Fibroblast of skin of back (primary cell): Measurements from ENCODE around the gene HNRNPC.
"Not testable (repeated sequence)": the region's sequence is repeated elsewhere in the genome, so short reads cannot be mapped to it uniquely, and the experiment has no call there.

Experiments
- DNase-seq: peaks from one replicate; pipeline ENCODE4 v3.0.0-alpha.2; 2013

The HNRNPC gene

DNA sequence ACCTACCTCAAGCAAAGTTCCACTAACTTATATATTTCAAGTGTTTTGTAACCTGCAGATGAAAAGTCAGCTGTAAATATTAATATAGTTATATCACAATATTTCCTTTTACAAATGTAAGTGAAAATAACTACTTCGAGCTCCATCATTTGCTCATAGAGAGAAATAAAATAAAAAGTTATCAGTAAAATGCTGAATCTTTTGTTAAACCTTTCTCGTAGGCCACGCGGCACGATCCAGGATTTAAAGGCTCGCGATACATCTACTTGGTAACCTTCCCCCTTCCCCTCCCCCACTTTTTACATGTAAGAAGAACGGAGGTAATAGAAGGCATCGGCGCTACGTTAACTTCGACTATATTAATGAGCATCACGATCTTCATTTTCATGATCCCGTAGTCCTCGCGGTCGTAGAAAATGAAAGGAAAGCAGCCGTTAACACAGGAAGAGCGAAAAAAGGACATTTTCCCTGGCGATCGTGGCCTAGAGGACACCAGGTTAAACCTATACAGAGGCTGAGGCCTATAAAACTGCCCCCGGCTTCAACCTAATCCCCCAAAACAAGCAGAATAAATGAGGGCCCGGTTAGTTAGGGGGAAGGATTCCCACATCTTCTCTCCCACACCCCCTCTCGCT, 508 bp downstream of the HNRNPC start:
- peak; percentile 58 for DNase-seq

DNA sequence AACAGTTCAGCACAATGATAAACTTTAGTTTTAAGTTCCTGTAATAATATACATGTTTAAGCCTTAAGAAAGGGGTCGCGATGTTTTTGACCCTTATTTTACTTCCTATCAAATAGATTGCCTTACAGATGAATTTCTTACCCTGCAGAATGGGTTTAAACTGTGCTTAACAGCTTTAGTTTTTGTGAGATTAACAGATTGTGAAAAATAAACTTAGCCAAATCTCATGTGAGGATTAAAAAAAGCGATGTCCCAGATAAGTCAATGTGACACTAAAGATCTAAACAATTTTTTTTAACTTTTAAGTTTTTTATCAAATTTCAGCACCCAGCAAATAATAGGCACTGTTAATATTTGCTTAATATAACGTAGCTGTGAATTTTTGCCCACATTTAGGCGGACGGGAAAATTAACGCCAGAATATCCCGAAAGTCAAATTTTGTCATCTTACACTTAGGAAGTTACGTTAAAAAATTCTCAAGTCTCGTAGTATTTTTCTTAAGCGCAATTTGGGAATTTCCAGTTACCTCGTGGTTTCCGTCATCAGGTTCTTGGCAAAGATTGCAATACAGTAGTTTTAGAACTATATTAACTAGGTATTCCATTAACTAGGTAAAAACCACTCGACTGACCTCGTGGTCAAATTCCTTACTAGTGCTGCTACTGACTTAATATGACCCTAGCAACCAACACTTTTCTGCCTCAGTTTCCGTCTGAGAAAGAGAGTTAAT, 1.2 kb downstream of the HNRNPC start:
- no peak for DNase-seq

DNA sequence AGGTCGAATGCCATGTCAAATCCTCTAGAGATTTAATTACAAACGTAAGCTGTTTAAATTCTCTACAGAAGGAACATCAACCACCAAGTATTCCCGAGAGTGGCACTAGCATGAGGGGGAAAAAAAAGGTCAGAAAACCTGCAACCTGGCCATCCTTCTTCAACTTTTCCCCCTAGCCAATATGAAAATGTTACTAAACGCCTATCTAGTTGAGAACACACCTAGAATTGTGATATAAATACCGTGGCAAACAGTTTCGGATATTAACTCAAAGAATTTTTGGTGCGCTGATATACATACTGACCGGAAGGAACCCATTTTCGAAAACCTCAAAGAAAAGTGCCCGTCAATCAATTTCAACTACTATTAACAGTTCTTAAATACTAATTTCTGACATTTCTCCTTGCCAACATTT, 1.8 kb downstream of the HNRNPC start:
- DNase-seq, result no peak

DNA sequence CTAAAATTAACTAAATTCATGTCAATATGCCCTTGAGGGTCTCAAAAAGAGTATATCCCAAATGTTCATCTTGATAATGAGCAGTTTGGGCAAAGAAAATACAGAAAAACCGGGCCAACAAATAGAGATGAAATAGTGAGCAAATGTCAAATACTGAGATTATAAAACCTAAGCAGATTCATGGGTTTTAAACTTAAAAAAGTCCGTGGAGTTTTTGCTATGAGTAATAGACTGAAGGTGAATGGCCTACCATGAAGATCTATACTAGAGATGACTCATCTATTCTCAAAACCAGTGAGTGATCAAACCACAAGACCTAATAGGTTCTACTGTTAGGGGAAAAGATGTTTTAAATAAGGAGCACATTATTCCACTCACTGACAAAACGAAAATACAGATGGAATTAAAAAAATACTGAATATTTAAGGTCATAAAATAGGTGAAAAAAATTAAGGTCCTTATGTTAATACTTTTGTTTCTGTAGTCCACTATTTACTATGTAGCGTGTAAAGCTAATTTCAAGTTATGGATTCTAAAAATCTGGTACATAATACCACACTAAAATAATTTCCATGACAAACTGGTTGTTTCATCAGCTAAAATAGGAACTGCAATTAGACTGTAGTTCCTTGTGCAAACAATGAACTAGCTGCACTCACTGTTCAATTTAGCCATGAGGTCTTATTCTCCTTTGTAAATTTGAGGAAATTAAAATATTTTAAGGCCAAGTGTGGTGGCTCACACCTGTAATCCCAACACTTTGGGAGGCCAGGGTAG, 5.0 kb downstream of the HNRNPC start:
- DNase-seq, result peak; percentile 81

DNA sequence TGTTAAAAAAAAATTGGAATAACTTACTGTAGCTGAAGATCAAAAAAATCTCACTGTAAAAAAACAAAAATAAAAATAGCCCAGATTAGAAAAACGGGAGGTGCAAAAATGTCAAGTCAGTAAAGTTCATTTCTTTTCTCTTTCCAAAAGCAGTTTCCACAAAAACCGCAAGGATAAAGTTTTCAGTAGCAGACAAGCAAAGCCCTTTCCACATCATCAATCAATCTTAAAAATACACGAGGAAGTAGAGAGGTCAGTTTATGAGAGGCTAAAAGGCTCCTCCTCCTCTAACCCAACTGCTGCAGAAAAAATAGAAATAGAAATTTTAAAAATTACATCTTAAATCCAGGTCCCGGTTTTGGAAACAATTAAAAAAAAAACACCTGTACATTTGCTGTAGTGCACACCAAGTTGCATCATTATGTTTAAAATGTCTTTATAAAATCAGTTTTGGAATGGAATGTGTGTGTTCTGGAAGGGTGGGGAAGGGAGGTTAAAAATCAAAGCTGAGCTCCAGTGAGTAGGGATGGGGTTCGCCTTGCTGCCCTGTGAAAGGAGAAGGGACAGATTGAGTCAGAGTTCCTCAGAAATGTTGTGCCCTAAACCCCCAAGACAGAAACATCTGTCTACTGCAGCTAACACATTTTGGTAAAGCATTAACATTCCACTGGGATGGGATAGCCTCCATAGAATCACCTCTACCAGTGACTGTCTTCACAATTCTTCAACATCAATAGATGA, 5.8 kb downstream of the HNRNPC start:
- DNase-seq, result no peak

DNA sequence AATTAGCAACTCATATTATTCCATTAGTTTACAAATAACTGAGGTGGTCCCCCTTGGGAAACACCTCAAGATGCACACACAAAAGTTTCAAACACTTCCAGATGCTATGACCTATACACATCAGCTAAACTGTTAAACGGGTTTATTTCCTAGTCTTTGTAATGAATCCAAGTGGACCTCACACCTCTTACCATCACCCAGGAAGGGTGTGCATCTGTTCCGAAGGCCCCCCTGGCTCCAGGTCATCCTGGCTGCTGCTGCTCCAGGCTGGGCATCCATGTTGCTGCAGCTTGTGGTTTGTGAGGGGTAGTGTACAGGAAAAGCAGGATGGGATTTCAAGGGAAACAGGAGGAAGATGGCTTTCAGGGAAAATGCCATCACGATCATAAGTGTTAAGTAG, 6.8 kb downstream of the HNRNPC start:
- no peak for DNase-seq

DNA sequence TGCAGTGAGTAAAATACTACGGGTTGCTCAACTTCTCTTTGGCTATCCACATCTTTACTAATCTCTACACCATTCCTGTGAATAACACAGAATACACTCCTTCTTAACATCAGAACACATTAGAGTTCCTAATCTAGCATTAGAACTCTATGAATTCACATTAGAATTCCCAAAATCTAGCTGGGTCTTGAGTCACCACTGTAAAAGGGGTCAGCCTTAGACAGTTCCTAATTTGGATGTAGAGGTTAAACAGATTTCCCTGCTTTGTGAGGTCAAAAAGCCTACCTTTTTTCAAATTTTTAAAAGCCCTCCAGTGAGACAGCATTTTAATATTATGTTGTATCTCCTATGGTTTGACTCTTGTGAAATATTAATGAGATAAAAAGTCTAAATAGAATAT, 7.4 kb downstream of the HNRNPC start:
- DNase-seq, result no peak

DNA sequence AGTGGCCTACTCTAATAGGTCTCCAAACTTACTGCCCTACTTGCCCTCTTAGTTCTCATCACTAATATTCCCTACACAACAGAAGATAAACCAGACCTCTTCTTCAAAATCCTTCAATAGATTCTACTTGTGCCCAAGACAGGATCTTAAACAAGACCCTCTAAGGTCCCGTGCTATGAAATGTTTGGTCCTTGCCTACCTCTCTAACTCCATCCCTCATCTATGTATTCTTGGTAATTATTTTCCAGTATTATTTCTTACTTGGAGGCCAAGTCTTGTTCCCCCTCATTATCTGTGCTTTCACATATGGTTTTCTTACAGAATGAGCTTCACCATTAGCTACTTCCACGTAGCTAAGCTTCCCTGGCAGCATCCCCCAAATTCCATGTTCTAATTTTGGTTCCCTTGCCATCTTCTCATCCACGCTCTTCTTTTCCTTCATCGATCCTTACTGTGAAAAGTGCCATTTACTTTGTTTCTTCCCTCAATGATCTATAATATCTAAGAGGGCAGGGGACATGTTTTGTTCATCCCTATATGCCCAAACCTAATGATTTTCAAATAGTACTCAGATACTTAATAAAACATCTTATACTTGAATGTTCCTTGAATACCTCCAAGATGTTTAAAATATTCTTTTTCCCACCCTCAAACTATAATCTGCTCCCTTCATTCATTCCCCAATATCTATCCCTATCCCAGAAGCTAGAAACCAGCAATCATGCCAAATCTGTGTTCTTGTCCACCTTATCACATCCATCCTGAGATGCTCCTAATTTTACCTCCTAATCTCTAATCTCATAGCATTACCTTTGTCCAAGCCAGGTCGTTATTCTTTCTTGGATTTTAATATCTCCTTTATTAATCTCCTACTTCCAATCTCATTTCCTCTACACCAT, 10.1 kb downstream of the HNRNPC start:
- DNase-seq, result no peak

DNA sequence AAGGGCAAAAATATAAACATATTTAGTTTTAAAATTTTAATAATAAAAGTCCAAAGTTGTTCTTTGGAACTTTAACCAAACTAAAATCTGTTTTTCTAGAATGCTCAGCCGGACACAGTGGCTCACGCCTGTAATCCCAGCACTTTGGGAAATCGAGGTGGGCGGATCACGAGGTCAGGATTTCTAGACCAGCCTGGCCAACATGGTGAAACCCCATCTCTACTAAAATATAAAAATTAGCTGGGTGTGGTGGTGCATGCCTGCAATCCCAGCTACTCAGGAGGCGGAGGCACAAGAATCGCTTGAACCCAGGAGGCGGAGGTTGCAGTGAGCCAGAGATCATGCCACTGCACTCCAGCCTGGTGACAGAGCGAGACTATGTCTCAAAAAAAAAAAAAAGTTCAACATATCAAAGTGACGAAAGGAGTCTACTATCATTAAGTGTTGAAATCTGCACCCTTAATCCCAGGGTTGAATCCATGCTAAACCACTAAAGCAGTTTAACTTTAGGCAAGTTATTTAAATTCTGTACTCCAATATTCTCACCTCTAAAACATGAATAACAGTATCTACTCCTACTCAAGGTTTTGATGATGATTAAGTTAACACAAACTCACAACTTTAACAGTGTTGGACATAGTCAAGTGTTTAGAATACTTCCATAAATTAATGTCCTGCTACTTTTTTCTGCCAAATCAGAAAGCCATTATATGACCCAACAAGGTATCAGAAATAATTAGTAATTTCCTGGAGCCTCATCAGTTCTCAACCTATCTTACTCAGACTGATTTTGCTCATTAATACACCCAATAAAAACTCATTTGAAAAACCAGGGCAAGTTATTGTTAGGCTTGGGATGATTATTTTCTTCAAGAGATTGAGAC, 11.0 kb downstream of the HNRNPC start:
- DNase-seq, result no peak

DNA sequence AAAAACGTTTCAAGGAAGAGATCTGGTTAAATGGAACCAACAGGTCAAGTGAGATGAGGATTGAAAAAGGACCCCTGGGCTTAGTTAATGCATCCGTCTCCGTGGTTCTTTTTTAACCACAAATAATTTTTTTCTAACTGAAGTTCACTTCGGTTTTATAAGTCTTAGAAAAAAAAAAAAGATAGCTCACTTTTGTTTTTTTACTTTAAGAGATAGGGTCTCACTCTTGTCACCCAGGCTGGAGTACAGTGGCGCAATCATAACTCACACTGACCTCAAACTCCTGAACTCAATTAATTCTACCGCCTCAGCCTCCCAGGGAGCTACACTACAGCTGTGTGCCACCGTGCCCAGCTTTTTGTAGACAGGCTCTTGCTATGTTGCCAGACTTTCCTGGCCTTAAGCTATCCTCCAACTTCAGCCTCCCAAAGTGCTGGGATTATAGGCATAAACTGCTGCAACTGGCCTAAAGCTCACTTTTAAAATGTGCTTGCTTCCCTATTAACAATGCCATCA, 11.8 kb downstream of the HNRNPC start:
- no peak for DNase-seq

DNA sequence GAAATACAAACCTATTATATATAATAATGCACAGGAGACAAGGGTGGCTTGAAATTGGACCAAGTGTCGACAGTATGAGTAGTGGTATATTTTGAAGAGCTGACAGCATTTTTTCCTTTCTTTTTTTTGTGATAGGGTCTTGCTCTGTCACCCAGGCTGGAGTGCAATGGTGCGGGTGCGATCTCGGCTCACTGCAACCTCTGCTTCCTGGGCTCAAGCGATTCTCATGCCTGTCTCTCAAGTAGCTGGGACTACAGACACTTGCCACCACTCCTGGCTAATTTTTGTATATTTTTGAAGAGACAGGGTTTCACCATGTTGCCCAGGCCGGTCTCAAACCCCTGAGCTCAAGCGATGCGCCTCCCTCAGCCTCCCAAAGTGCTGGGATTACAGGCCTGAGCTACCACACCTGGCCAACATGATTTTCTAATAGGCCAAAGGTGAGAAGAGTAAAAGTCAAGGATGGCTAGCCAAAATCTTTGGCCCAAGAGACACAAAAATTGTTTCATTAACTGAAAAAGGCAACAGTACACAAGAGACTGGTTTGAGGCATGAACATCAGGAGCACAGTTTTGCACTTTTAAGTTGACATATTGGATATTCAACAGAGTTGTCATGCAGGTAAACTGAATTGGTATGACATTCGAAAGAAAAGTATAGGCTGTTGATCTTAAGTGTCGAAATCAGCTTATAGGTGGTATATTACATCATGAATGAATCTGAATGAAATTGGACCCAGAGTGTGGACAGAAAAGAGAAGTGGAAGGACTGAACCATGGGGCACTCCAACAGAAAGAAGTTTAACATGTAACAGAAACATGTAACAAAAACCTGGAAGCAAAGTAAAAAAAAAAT, 12.5 kb downstream of the HNRNPC start:
- DNase-seq, result no peak

DNA sequence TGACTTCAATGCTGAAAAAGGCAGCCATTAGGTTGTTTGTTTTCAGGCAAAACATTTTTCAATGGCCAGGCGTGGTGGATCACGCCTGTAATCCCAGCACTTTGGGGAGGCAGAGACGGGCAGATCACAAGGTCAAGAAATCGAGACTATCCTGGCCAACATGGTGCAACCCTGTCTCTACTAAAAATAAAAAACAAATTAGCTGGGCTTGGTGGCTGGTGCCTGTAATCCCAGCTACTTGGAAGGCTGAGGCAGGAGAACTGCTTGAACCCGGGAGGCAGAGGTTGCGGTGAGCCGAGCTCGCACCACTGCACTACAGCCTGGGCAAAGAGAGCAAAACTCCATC, 13.2 kb downstream of the HNRNPC start:
- not testable (repeated sequence) for DNase-seq

DNA sequence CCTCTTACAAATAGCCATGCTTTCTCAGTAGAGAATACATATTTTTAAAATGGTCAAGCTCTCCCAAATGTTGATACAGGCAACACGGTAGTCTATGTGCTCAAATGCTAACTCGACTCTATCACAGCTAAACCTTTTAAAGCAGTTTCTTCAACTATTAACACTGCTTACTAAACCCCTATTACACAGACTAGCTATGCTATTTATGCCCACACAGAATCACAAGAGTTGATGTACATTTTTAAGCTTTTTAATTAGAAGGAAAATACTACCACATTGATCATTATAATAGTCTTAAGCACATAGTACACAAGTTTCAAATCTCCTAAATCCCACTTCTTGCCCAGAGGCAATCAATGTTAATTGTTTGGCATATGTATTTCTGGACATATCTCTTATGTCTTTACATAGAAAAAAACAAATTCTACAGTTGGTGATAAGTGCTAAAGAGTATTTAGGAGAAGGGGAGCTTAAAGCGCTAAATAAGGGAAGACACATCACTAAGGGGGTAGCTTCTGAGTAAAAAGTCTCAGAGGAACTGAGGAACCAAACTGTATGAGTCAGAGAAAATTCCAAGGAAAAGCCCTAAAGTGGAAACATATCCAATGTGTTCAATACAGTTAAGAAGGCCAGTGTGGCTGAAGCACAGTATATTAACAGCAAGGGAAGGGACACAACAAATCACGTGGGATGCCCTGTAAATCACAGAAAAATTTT, 13.7 kb downstream of the HNRNPC start:
- peak; percentile 73 for DNase-seq

DNA sequence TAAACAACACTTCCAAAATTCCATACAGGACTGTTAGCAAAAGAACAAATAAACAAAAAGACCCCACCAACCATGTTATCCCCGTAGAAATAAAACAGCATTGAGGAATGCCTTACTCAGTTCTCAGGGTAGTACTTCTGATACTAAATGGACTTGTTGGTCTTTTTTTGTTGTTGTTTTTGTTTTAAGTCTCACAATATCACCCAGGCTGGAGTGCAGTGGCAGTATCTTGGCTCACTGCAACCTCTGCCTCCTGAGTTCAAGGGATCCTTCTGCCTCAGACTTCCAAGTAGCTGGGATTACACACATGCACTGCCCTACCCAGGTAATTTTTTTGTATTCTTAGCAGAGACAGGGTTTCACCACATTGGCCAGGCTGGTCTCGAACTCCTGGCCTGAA, 17.1 kb downstream of the HNRNPC start:
- DNase-seq, result no peak

DNA sequence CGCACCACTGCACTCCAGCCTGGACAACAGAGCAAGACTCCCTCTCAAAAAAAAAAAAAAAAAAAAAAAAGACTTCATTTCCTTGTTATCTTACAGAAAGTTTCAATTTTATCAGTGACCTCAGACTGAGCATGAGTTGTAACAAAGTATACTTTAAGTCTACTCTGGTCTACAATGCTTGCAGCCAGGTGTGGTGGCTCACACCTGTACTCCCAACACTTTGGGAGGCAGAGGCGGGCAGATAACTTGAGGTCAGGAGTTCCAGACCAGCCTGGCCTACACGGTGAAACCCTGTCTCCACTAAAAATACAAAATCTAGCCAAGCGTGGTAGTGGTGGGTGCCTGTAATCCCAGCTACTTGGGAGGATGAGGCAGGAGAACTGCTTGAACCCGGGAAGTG, 18.0 kb downstream of the HNRNPC start:
- DNase-seq, result no peak

DNA sequence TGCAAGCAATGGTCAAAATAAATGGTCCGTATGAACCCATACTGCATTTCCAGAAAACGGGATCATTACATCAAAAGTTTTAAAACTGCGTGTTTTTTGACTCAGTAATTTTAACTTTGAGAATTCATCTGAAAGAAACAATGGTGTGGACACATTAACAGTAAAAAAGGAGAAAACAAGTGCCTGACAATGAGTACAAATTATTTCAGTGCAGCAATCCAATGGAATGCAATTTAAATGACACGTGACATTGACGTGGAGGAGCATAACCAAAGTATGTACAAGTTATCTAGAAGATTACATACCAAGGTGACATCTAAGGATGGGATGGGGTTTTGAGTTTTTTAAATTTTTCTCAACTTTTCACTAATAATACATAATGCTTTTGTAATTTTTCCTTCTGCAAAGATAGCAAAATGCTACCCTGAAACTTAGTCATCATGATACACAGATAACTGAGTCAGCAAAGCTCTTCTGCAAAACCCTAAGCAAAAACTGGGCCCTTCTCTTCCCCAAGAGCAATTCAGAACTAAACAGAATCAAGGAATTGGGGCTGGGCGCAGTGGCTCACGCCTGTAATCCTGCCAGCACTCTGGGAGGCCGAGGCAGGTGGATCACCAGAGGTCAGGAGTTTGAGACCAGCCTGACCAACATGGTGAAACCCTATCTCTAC, 20.4 kb downstream of the HNRNPC start:
- DNase-seq, result no peak

DNA sequence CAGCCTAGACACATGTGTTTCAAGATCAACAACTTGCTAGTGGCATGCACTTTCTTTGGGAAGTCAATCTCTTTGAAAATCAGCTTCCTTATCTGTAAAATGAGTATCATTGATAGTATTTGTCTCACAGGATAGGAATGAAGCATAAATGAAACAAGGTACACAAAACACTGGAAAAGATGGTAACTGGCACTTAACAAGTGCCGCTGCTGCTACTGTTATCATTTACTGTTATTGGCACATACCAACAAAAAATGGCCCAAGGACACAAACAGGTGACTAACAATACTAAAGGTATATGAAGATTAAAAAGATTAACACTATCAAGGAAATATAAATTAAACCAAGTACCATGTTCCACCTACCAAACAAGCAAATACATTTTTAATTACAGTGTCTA, 20.9 kb downstream of the HNRNPC start:
- no peak for DNase-seq

DNA sequence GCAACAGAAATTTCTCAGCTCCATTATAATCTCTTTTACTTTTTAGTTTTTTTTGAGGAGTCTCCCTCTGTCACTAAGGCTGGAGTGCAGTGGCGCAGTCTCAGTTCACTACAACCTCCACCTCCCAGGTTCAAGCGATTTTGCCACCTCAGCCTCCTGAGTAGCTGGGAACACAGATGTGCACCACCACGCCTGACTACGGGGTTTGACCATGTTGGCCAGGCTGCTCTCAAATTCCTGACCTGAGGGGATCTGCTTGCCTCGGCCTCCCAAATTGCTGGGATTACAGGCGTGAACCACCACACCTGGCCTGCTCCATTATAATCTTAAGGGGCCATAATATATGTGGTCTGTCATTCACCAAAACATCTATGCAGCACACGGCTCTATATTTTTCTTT, 23.4 kb downstream of the HNRNPC start:
- no peak for DNase-seq

DNA sequence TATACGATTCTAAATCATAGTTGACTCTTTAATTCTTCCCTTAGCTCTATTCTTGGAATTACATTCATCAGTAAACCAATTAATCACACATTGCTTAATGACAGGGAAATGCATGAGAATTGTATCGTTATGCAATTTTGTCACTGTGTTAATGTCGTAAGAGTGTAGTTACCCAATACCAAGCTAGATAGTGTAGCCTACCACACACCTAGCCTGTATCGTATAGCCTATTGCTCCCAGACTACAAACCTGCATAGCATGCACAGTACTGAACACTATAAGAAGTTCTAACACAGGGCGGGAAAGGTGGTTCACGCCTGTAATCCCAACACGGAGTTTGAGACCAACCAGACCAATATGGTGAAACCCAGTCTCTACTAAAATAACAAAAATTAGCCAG, 24.7 kb downstream of the HNRNPC start:
- no peak for DNase-seq
